SU-DHL-6 (cell line): ENCODE results near the gene TMIE.

Experiments used
- H2AFZ ChIP-seq: fragments of 200-600 bp; sonication (generic); 2 replicates; pipeline ENCODE4 v1.6.1; 2014; ENCODE audit warnings: low read depth, mild to moderate bottlenecking, moderate library complexity, mixed read lengths, antibody characterized with exemption, low read length; ENCODE audit not compliant: severe bottlenecking
- H3F3A ChIP-seq: fragments of 200-600 bp; shearing (Covaris generic); 2 replicates; pipeline ENCODE4 v1.6.0; 2016; ENCODE audit warnings: antibody characterized with exemption, mild to moderate bottlenecking; ENCODE audit not compliant: insufficient read depth
- H3K27ac ChIP-seq: fragments of 200-600 bp; sonication (generic); 2 replicates; pipeline ENCODE4 v1.5.1; 2016; ENCODE audit warnings: low read depth, mild to moderate bottlenecking, low read length, moderate library complexity, mixed read lengths
- H3K27me3 ChIP-seq: fragments of 200-600 bp; sonication (generic), shearing (Covaris generic); 2 replicates; pipeline ENCODE4 v1.6.0; 2014; ENCODE audit warnings: mild to moderate bottlenecking, low read length
- H3K36me3 ChIP-seq: fragments of 200-600 bp; sonication (generic); 2 replicates; pipeline ENCODE4 v1.6.1; 2014; ENCODE audit warnings: mild to moderate bottlenecking, low read length, mixed read lengths
- H3K4me2 ChIP-seq: fragments of 300-600, 200-600 bp; shearing (Covaris generic), sonication (generic); 2 replicates; pipeline ENCODE4 v1.6.0; 2014; ENCODE audit warnings: low read length, low read depth, mild to moderate bottlenecking; ENCODE audit not compliant: poor library complexity, severe bottlenecking
- H3K4me3 ChIP-seq: fragments of 200-600 bp; sonication (generic); 2 replicates; pipeline ENCODE4 v1.5.1; 2014; ENCODE audit warnings: antibody characterized with exemption, low read length, mild to moderate bottlenecking, mixed read lengths; ENCODE audit not compliant: insufficient read depth, poor library complexity, severe bottlenecking
- H3K79me2 ChIP-seq: fragments of 200-600 bp; sonication (generic); 2 replicates; pipeline ENCODE4 v1.6.1; 2014; ENCODE audit warnings: mild to moderate bottlenecking, low read length, moderate library complexity; ENCODE audit not compliant: insufficient read depth
- H3K9ac ChIP-seq: fragments of 200-600 bp; sonication (generic); 2 replicates; pipeline ENCODE4 v1.7.0; 2014; ENCODE audit warnings: mild to moderate bottlenecking, low read length
- H3K9me2 ChIP-seq: fragments of 200-600 bp; sonication (generic); replicated peaks from 2 replicates; pipeline ENCODE4 v1.6.1; 2014; ENCODE audit warnings: low read length; ENCODE audit not compliant: insufficient read depth
- H3K9me3 ChIP-seq: fragments of 200-600 bp; sonication (generic); 2 replicates; pipeline ENCODE4 v1.6.1; 2014; ENCODE audit warnings: low read length, mixed read lengths; ENCODE audit not compliant: insufficient read depth
- H4K20me1 ChIP-seq: fragments of 200-600 bp; sonication (generic); 2 replicates; pipeline ENCODE4 v1.6.1; 2014; ENCODE audit warnings: low read depth, mild to moderate bottlenecking, antibody characterized with exemption, low read length, moderate library complexity, mixed read lengths
- EZH2phosphoT487 ChIP-seq: fragments of 200-600 bp; sonication (generic), shearing (Covaris generic); conservative IDR thresholded peaks from 2 replicates; pipeline ENCODE4 v1.6.1; 2018; ENCODE audit warnings: mild to moderate bottlenecking, antibody characterized with exemption, low read length, moderate library complexity, mixed read lengths
- TF ChIP-seq, protein P1 (sequence below): fragments of 200-600 bp; sonication (generic); IDR thresholded peaks from one replicate; pipeline ENCODE4 v1.5.1; 2017; ENCODE audit warnings: antibody characterized with exemption, mild to moderate bottlenecking, low read length, moderate library complexity; ENCODE audit not compliant: insufficient read depth, poor library complexity, severe bottlenecking

Gene TMIE

DNA sequence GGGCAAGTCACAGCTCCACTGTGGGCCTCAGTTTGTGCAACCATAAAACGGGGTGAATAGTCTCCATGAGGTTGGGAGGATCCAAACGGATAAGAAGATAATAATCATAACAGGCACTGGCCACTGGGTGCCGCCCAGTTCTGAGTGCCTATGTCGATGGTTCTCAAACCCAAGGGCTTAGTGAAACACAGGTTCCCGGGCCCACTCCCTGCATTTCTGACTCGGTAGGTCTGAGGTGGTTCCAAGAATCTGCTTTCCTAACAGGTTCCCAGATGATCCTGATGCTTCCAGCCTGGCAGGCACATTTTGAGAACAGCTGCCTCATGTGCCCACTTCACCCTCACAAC, 28.9 kb upstream of the TMIE start:
- TF ChIP-seq, protein P1, sequence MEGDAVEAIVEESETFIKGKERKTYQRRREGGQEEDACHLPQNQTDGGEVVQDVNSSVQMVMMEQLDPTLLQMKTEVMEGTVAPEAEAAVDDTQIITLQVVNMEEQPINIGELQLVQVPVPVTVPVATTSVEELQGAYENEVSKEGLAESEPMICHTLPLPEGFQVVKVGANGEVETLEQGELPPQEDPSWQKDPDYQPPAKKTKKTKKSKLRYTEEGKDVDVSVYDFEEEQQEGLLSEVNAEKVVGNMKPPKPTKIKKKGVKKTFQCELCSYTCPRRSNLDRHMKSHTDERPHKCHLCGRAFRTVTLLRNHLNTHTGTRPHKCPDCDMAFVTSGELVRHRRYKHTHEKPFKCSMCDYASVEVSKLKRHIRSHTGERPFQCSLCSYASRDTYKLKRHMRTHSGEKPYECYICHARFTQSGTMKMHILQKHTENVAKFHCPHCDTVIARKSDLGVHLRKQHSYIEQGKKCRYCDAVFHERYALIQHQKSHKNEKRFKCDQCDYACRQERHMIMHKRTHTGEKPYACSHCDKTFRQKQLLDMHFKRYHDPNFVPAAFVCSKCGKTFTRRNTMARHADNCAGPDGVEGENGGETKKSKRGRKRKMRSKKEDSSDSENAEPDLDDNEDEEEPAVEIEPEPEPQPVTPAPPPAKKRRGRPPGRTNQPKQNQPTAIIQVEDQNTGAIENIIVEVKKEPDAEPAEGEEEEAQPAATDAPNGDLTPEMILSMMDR = no peak
- TF ChIP-seq EZH2phosphoT487 = no peak

DNA sequence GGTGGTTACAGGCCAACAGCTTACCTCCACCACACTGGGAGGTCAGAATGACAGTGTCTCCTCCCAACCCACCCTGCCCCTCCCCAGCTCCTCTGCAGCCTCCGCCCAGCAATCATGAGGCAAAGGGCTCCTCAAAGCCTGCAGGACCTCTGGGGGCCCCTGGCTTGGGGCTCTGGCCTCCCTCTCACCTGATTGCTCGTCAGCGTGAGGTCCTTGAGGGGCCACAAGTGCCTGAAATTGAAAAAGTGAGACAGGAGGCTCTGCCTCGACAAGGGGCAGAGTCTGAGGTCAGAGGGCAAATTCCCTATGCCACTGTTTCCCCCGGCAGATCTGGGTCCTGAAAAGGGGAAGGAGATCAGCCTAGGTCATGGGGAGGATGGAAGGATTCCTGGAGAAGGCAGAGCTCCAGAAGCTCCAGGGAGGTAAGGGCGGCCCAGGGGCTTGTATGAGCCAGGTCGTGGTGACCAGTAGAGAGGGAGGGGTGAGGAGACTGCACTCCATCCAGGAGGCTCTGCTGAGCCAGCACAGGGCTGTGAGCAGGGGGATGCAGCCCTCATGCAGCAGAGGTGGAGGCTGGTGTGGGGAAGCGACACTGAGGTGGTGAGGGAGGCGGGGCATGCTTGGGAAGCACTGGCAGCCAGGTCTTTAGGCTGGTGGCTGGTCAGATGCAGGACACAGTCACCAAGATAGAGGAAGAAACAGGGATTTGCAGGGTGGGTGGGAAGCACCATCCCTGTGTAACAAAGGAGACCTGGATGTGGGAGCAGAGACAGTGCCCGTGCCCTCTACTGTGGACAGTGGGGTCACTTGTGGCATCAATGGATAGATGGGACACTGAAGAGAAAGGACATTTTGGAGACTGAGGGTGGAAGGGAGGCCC, 27.8 kb upstream of the TMIE start:
- Histone ChIP-seq H3K27ac (no peak overlapping the region), H3K9me2 (no peaks in the 10 kb centered on the region), H3K4me3 (no peak overlapping the region), H3K4me2 (no peak overlapping the region), H3K9me3 (no peaks in the 10 kb centered on the region), H3K9ac (no peak overlapping the region), H3F3A (no peaks in the 10 kb centered on the region), H2AFZ (no peak overlapping the region), H3K79me2 (no peaks in the 10 kb centered on the region), H3K36me3 (no peaks in the 10 kb centered on the region), H4K20me1 (no peaks in the 10 kb centered on the region), H3K27me3 (no peaks in the 10 kb centered on the region)
- TF ChIP-seq, protein P1 = no peak
- TF ChIP-seq EZH2phosphoT487 = no peak

More for the DNA sequence above, 28.9 kb upstream of the TMIE start:
- Histone ChIP-seq H3K9ac (no peak overlapping the region), H3K79me2 (no peaks in the 10 kb centered on the region), H2AFZ (no peak overlapping the region), H3K4me3 (no peak overlapping the region), H3K9me2 (no peaks in the 10 kb centered on the region), H3K36me3 (no peaks in the 10 kb centered on the region), H3K9me3 (no peaks in the 10 kb centered on the region), H4K20me1 (no peaks in the 10 kb centered on the region), H3K27ac (no peak overlapping the region), H3K4me2 (no peak overlapping the region), H3F3A (no peaks in the 10 kb centered on the region), H3K27me3 (no peaks in the 10 kb centered on the region)

DNA sequence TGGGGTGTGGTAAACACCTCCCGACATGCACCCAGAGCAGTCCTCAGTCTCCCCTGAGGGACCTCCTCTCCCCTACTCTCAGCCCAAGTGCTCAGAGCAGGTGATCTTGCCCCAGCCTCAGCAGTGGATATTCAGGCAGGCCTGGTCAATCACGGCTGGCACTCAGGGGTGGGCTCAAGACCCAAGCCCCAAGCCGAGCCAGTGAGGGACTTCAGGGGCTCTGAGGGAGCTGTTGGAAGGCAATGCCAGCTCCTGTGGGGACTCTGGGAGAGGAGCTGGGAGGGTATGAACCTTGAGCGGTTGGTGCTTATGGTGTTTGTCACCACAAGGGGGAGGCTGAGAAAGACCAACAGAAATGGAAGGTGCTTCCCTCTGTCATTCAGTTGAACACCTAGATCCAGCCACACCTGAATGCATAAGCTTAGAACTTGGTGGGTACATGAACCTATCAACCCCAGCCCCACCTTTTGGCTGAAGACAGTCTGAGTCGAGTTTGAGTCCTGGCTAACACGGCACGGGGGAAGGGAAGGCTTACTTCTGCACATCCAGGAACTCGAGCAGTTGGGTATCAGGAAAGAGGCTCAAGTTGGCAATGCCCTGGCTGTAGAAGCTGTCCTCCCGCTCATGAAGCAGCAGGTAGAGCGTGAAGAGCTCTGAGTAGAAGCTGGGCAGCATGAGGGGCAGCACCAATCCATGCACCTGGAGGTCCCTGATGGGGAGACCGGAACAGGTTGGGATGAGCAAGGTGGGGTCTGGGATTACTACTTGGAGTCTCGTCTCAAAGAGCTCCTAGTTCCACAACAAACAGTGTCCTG, 27.0 kb upstream of the TMIE start:
- Histone ChIP-seq H3K27me3 (no peaks in the 10 kb centered on the region), H2AFZ (no peak overlapping the region), H3K27ac (no peak overlapping the region), H3K9ac (no peak overlapping the region), H3K9me2 (no peaks in the 10 kb centered on the region), H3K9me3 (no peaks in the 10 kb centered on the region), H3K4me2 (no peak overlapping the region), H4K20me1 (no peaks in the 10 kb centered on the region), H3K79me2 (no peaks in the 10 kb centered on the region), H3F3A (no peaks in the 10 kb centered on the region), H3K36me3 (no peaks in the 10 kb centered on the region), H3K4me3 (no peak overlapping the region)
- TF ChIP-seq EZH2phosphoT487 = no peak
- TF ChIP-seq, protein P1 = no peak
